Glutamatergic neuron (in vitro differentiated cells): Measurements from ENCODE around the gene TCTA. TPM values are rescaled to one million over a fixed set of nuclear protein-coding genes. Genes with fewer than 3 reads are reported as not detected.

Experiments used
- DNase-seq: peaks from one replicate; pipeline ENCODE4 v3.0.0; 2022
- H3K27ac Mint-ChIP-seq: one replicate; pipeline ENCODE4 v1.8.0; 2020; ENCODE audit warnings: mild to moderate bottlenecking, mixed read lengths, inconsistent platforms; ENCODE audit not compliant: unreplicated experiment
- H3K27me3 Mint-ChIP-seq: one replicate; pipeline ENCODE4 v1.8.0; 2020; ENCODE audit warnings: mild to moderate bottlenecking, moderate library complexity, mixed read lengths, inconsistent platforms; ENCODE audit not compliant: unreplicated experiment
- H3K36me3 Mint-ChIP-seq: one replicate; pipeline ENCODE4 v1.8.0; 2020; ENCODE audit warnings: mild to moderate bottlenecking, mixed read lengths, inconsistent platforms; ENCODE audit not compliant: unreplicated experiment
- H3K4me1 Mint-ChIP-seq: one replicate; pipeline ENCODE4 v1.8.0; 2020; ENCODE audit warnings: mild to moderate bottlenecking, low read depth, mixed read lengths, inconsistent platforms; ENCODE audit not compliant: unreplicated experiment
- H3K4me3 Mint-ChIP-seq: one replicate; pipeline ENCODE4 v1.8.0; 2020; ENCODE audit warnings: mild to moderate bottlenecking, mixed read lengths, inconsistent platforms; ENCODE audit not compliant: unreplicated experiment
- H3K9me3 Mint-ChIP-seq: one replicate; pipeline ENCODE4 v1.8.0; 2020; ENCODE audit warnings: mild to moderate bottlenecking, moderate library complexity, mixed read lengths, inconsistent platforms; ENCODE audit not compliant: unreplicated experiment
- CTCF ChIP-seq: fragments of 200-600 bp; sonication (generic); IDR thresholded peaks from one replicate; pipeline ENCODE4 v1.5.0; 2021; ENCODE audit not compliant: partially characterized antibody, unreplicated experiment
- long read RNA-seq: library from polyadenylated mRNA; unstranded; transcript quantifications from one replicate; pipeline ENCODE4 v2.0.0, GENCODE V29; 2020; ENCODE audit not compliant: unreplicated experiment
- total RNA-seq: library from RNA; stranded (reverse); fragmentation: NEBNext Ultra II Directional; extraction: Animal tissue kit (Norgen Biotek cat#: 25700); gene quantifications from one replicate; pipeline ENCODE4 v1.2.1, GENCODE V29; 2021; ENCODE audit not compliant: unreplicated experiment

Gene TCTA
- total RNA-seq, result 27.7 TPM
- long read RNA-seq, transcript TCTA-201 (3 exons, 2,146 nt), result major isoform, 13 of 17 reads
- long read RNA-seq, partial matches to known transcripts, result 0 of 17 reads
- long read RNA-seq, other reads (novel, unspliced or antisense), result 1 of 17 reads

- DNase-seq, result peak; percentile 96
- peak within 1 kb of the TSS; percentile 97 for H3K4me3 Mint-ChIP-seq
- no peaks in the 10 kb centered on the region for H3K36me3 Mint-ChIP-seq
- peaks cover 37% of the 10 kb centered on the region for H3K4me1 Mint-ChIP-seq
- H3K9me3 Mint-ChIP-seq, result peaks cover 11% of the 10 kb centered on the region
- TF ChIP-seq CTCF, result no peak
- peaks cover 2% of the 10 kb centered on the region for H3K27me3 Mint-ChIP-seq
- H3K27ac Mint-ChIP-seq, result peak within 1 kb of the TSS; percentile 94
Measured at GRCh38 chr3:49411968-49412631, at the start of gene TCTA, which contains the start of gene RHOA. TSS of gene TCTA (plus strand) at chr3:49412423. CDS start at chr3:49412427, 4 bp downstream. TSS of gene RHOA (minus strand) at chr3:49411976. CDS start at chr3:49375589, 36,387 bp downstream.

GRCh38 chr3:49362561-49362960, 49.7 kb upstream of the TCTA start:
- Mint-ChIP-seq H3K27ac (no peak overlapping the region), H3K36me3 (no peaks in the 10 kb centered on the region)

GRCh38 chr3:49370585-49371290, 41.5 kb upstream of the TCTA start:
- Mint-ChIP-seq H3K27me3 (peaks cover 10% of the 10 kb centered on the region), H3K36me3 (no peaks in the 10 kb centered on the region), H3K4me3 (no peak overlapping the region), H3K4me1 (no peaks in the 10 kb centered on the region), H3K9me3 (no peaks in the 10 kb centered on the region), H3K27ac (peak overlapping the region; percentile 28)
- TF ChIP-seq CTCF, result no peak
- no peak for DNase-seq

More at GRCh38 chr3:49362561-49362960, 49.7 kb upstream of the TCTA start:
- Mint-ChIP-seq H3K9me3 (peaks cover 3% of the 10 kb centered on the region), H3K27me3 (peaks cover 3% of the 10 kb centered on the region), H3K4me1 (peaks cover 4% of the 10 kb centered on the region), H3K4me3 (no peak overlapping the region)
- DNase-seq, result no peak
- TF ChIP-seq CTCF, result no peak

- Mint-ChIP-seq H3K36me3 (no peaks in the 10 kb centered on the region), H3K9me3 (no peaks in the 10 kb centered on the region), H3K27me3 (peaks cover 7% of the 10 kb centered on the region), H3K4me3 (no peak overlapping the region), H3K4me1 (no peaks in the 10 kb centered on the region), H3K27ac (no peak overlapping the region)
- no peak for TF ChIP-seq CTCF
- no peak for DNase-seq
Measured at GRCh38 chr3:49371946-49372345, 40.3 kb upstream of the TCTA start.

GRCh38 chr3:49377483-49377882, 34.7 kb upstream of the TCTA start:
- Mint-ChIP-seq H3K9me3 (peaks cover 2% of the 10 kb centered on the region), H3K27ac (no peak overlapping the region), H3K4me1 (no peaks in the 10 kb centered on the region), H3K4me3 (no peak overlapping the region), H3K36me3 (no peaks in the 10 kb centered on the region), H3K27me3 (peaks cover 4% of the 10 kb centered on the region)
- DNase-seq, result no peak
- no peak for TF ChIP-seq CTCF
